Parathyroid adenoma (tissue), 2 donors: ENCODE data around the gene NAP1L1.

Source experiments
- H2AFZ ChIP-seq: fragments of 300-600 bp; sonication (generic); one replicate; pipeline ENCODE4 v1.7.0; 2017; ENCODE audit warnings: antibody characterized with exemption, mild to moderate bottlenecking
- H3K27ac ChIP-seq: fragments of 300-600 bp; sonication (generic); one replicate; pipeline ENCODE4 v1.7.0; 2017
- H3K27me3 ChIP-seq: fragments of 300-600 bp; sonication (generic); one replicate; pipeline ENCODE4 v1.7.0; 2017; ENCODE audit warnings: low read length; ENCODE audit not compliant: control insufficient read depth, insufficient read depth
- H3K36me3 ChIP-seq: fragments of 300-600 bp; sonication (generic); one replicate; pipeline ENCODE4 v1.7.0; 2017; ENCODE audit warnings: low read length; ENCODE audit not compliant: control insufficient read depth, insufficient read depth
- H3K4me1 ChIP-seq: fragments of 300-600 bp; sonication (generic); one replicate; pipeline ENCODE4 v1.7.0; 2017; ENCODE audit warnings: control low read depth
- H3K4me2 ChIP-seq: fragments of 300-600 bp; sonication (generic); one replicate; pipeline ENCODE4 v1.7.0; 2017; ENCODE audit warnings: low read length
- H3K4me3 ChIP-seq: fragments of 300-600 bp; sonication (generic); one replicate; pipeline ENCODE4 v1.7.0; 2017; ENCODE audit warnings: low read depth, low read length
- H3K79me2 ChIP-seq: fragments of 300-600 bp; sonication (generic); one replicate; pipeline ENCODE4 v1.7.0; 2017; ENCODE audit warnings: control low read depth
- H3K9ac ChIP-seq: fragments of 300-600 bp; sonication (generic); one replicate; pipeline ENCODE4 v1.7.0; 2017; ENCODE audit warnings: mild to moderate bottlenecking
- H3K9me3 ChIP-seq: fragments of 300-600 bp; sonication (generic); one replicate; pipeline ENCODE4 v1.7.0; 2017; ENCODE audit warnings: low read length; ENCODE audit not compliant: control insufficient read depth
- CTCF ChIP-seq: fragments of 300-600 bp; sonication (generic); IDR thresholded peaks from one replicate; pipeline ENCODE4 v1.7.0; 2017; ENCODE audit warnings: antibody characterized with exemption, mild to moderate bottlenecking
- donor health status: primary hyperparathyroidism.

The NAP1L1 gene

GRCh38 chr12:76029982-76030340 lies 54.5 kb downstream of the NAP1L1 start:
- Histone ChIP-seq H3K36me3 (no peaks in the 10 kb centered on the region), H3K9ac (no peak overlapping the region), H3K27me3 (no peaks in the 10 kb centered on the region), H3K79me2 (no peaks in the 10 kb centered on the region), H3K9me3 (no peaks in the 10 kb centered on the region), H3K4me1 (no peaks in the 10 kb centered on the region), H2AFZ (peak overlapping the region; percentile 99), H3K27ac (no peak overlapping the region), H3K4me2 (peak overlapping the region; percentile 89), H3K4me3 (peak overlapping the region; percentile 78)
- no peak for TF ChIP-seq CTCF

- no peak overlapping the region for H3K9ac ChIP-seq
- H3K4me3 ChIP-seq = no peak overlapping the region
- no peak overlapping the region for H3K27ac ChIP-seq
- no peaks in the 10 kb centered on the region for H3K79me2 ChIP-seq
- no peaks in the 10 kb centered on the region for H3K9me3 ChIP-seq
- H3K27me3 ChIP-seq = no peaks in the 10 kb centered on the region
- no peaks in the 10 kb centered on the region for H3K36me3 ChIP-seq
- no peaks in the 10 kb centered on the region for H3K4me1 ChIP-seq
- H3K4me2 ChIP-seq = no peak overlapping the region
- H2AFZ ChIP-seq = no peak overlapping the region
- no peak for TF ChIP-seq CTCF
These were observed 55.8 kb downstream of the NAP1L1 start for GRCh38 chr12:76028571-76029277.

- no peaks in the 10 kb centered on the region for H3K4me1 ChIP-seq
These were observed 57.8 kb downstream of the NAP1L1 start for GRCh38 chr12:76026643-76027063.

GRCh38 chr12:76025601-76026575 lies 58.6 kb downstream of the NAP1L1 start:
- H3K27me3 ChIP-seq = no peaks in the 10 kb centered on the region
- no peak overlapping the region for H3K9ac ChIP-seq
- TF ChIP-seq CTCF = no peak
- H2AFZ ChIP-seq = no peak overlapping the region
- H3K4me3 ChIP-seq = no peak overlapping the region
- H3K9me3 ChIP-seq = no peaks in the 10 kb centered on the region
- H3K27ac ChIP-seq = no peak overlapping the region
- no peak overlapping the region for H3K4me2 ChIP-seq
- no peaks in the 10 kb centered on the region for H3K36me3 ChIP-seq
- no peaks in the 10 kb centered on the region for H3K4me1 ChIP-seq
- no peaks in the 10 kb centered on the region for H3K79me2 ChIP-seq

More at GRCh38 chr12:76026643-76027063, 57.8 kb downstream of the NAP1L1 start:
- TF ChIP-seq CTCF = no peak
- Histone ChIP-seq H2AFZ (no peak overlapping the region), H3K36me3 (no peaks in the 10 kb centered on the region), H3K27ac (no peak overlapping the region), H3K9ac (no peak overlapping the region), H3K9me3 (no peaks in the 10 kb centered on the region), H3K4me2 (no peak overlapping the region), H3K4me3 (no peak overlapping the region), H3K79me2 (no peaks in the 10 kb centered on the region), H3K27me3 (no peaks in the 10 kb centered on the region)
